Measurements from ENCODE around the gene CBX6.

CBX6 gene

DNA sequence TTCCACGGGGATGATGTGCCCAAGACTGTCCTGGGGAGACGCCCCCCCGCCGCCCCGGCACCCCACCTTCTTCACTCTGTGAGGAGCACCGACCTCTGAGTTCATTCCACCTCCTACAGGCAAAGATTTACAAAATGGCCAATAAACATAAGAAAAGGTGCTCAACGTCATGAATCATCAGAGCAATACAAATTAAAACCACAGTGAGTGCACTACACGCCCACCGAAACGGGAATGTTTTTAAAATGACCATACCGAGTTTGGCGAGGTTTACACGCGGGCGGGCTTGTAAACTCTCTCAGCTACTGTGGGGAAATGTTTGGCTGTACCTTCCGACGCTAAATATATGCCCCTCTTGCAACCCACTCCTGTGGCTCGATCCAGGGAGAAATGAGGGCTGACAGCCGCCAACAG is 36.1 kb downstream of the CBX6 start:
- Histone ChIP-seq H3K4me2 (ENCODE audit: low read depth, low read length, poor library complexity, severe bottlenecking) (no peak overlapping the region), H3K9me3 (ENCODE audit: insufficient read depth, low read depth, low read length) (no peaks in the 10 kb centered on the region), H2AFZ (ENCODE audit: low read length) (no peak overlapping the region), H3K36me3 (ENCODE audit: insufficient read depth, low read length) (no peaks in the 10 kb centered on the region), H3K4me3 (ENCODE audit: low read length, poor library complexity, severe bottlenecking) (no peak overlapping the region), H3K4me1 (ENCODE audit: insufficient read depth, low read length, poor library complexity, severe bottlenecking) (no peaks in the 10 kb centered on the region), H3K79me2 (ENCODE audit: insufficient read depth, low read length) (no peaks in the 10 kb centered on the region), H3F3A (ENCODE audit: low read depth) (no peaks in the 10 kb centered on the region), H3K9me2 (replicated peaks; ENCODE audit: low read depth, low read length) (no peaks in the 10 kb centered on the region), H4K20me1 (ENCODE audit: insufficient read depth, low read length, poor library complexity, severe bottlenecking) (no peaks in the 10 kb centered on the region), H3K9ac (ENCODE audit: low read depth, low read length, poor library complexity, severe bottlenecking) (no peak overlapping the region), H3K27me3 (ENCODE audit: insufficient read depth, low read length, poor library complexity, severe bottlenecking) (no peaks in the 10 kb centered on the region)
- TF ChIP-seq EZH2phosphoT487 (IDR thresholded peaks at IDR 0.05; ENCODE audit: borderline replicate concordance) = no peak
- TF ChIP-seq CTCF (conservative IDR thresholded peaks at IDR 0.05; ENCODE audit: low read length) = no peak

DNA sequence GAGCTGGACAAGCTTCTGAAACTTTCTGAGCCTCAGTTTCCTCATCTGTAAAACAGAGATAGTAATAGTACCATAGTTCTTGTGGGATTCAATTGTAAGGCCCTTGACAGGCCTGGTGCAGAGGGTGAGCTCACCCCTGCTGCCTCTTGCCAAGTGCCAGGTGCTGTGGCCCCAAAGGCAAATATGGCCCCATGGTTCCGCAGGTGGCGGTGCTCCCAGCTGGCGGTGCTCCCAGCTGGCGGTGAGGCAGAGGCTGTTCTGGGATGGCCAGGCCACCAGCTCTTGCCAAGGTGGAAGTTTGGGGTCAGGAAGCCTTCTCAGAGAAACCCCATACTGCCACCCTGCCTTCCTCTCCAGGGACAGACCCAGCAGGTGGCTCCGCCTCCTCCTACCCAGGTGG is 37.0 kb downstream of the CBX6 start:
- Histone ChIP-seq H3K9me3 (ENCODE audit: insufficient read depth, low read depth, low read length) (no peaks in the 10 kb centered on the region), H4K20me1 (ENCODE audit: insufficient read depth, low read length, poor library complexity, severe bottlenecking) (no peaks in the 10 kb centered on the region), H3K9me2 (replicated peaks; ENCODE audit: low read depth, low read length) (no peaks in the 10 kb centered on the region), H3K9ac (ENCODE audit: low read depth, low read length, poor library complexity, severe bottlenecking) (no peak overlapping the region), H3K4me2 (ENCODE audit: low read depth, low read length, poor library complexity, severe bottlenecking) (no peak overlapping the region), H3K4me3 (ENCODE audit: low read length, poor library complexity, severe bottlenecking) (no peak overlapping the region), H3K27me3 (ENCODE audit: insufficient read depth, low read length, poor library complexity, severe bottlenecking) (no peaks in the 10 kb centered on the region), H3K4me1 (ENCODE audit: insufficient read depth, low read length, poor library complexity, severe bottlenecking) (no peaks in the 10 kb centered on the region), H3K36me3 (ENCODE audit: insufficient read depth, low read length) (no peaks in the 10 kb centered on the region), H2AFZ (ENCODE audit: low read length) (no peak overlapping the region), H3F3A (ENCODE audit: low read depth) (no peaks in the 10 kb centered on the region), H3K79me2 (ENCODE audit: insufficient read depth, low read length) (no peaks in the 10 kb centered on the region)
- TF ChIP-seq CTCF (conservative IDR thresholded peaks at IDR 0.05; ENCODE audit: low read length) = no peak

DNA sequence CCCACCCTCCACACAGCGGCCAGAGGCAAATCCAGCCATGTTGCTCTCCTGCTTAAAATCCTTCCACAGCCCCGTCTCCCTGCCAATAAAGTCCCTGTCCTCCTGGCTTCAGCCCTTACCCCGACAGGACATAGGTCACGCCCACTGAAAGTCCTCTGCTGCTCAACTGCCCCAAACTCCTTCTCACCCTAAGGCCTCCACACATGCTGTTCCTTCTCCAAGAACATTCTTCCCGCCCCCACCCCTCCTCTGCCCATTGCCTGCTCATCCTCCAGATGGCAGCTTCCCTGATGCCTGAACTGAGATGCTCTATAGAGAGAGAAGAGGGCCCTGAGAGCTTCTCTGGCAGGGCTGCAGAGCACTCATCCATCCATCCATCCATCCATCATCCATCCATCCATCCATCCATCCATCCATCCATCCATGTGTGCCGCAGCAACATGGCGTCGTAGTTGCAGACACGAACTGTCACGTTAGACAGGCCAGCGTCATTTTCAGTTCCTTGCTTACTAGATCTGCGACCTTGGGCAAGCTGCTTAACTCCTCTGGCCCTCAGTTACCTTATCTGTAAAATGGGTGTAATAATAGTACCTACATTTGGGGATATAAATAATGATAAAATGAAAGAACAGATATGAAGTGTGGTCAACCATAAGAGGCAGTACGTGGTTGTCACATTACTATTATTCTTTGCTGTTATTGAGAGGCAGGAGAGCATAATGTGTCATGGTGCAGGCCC is 37.6 kb downstream of the CBX6 start:
- Histone ChIP-seq H3K9me2 (replicated peaks; ENCODE audit: low read depth, low read length) (no peaks in the 10 kb centered on the region), H3K9me3 (ENCODE audit: insufficient read depth, low read depth, low read length) (no peaks in the 10 kb centered on the region), H3K79me2 (ENCODE audit: insufficient read depth, low read length) (no peaks in the 10 kb centered on the region), H3K4me2 (ENCODE audit: low read depth, low read length, poor library complexity, severe bottlenecking) (no peak overlapping the region), H3K4me1 (ENCODE audit: insufficient read depth, low read length, poor library complexity, severe bottlenecking) (no peaks in the 10 kb centered on the region), H3K4me3 (ENCODE audit: low read length, poor library complexity, severe bottlenecking) (no peak overlapping the region), H3K36me3 (ENCODE audit: insufficient read depth, low read length) (no peaks in the 10 kb centered on the region), H3K27me3 (ENCODE audit: insufficient read depth, low read length, poor library complexity, severe bottlenecking) (no peaks in the 10 kb centered on the region), H3F3A (ENCODE audit: low read depth) (no peaks in the 10 kb centered on the region), H3K9ac (ENCODE audit: low read depth, low read length, poor library complexity, severe bottlenecking) (no peak overlapping the region), H2AFZ (ENCODE audit: low read length) (no peak overlapping the region), H4K20me1 (ENCODE audit: insufficient read depth, low read length, poor library complexity, severe bottlenecking) (no peaks in the 10 kb centered on the region)
- no peak for TF ChIP-seq CTCF (conservative IDR thresholded peaks at IDR 0.05; ENCODE audit: low read length)
- TF ChIP-seq EZH2phosphoT487 (IDR thresholded peaks at IDR 0.05; ENCODE audit: borderline replicate concordance) = no peak

All from Loucy (cell line).